Measurements from ENCODE around the gene CSGALNACT2.
A peak's percentile ranks its signal among the peaks of the same experiment; 100 is the strongest.
"Not testable (repeated sequence)": the region's sequence is repeated elsewhere in the genome, so short reads cannot be mapped to it uniquely, and the experiment has no call there.

CSGALNACT2 gene

DNA sequence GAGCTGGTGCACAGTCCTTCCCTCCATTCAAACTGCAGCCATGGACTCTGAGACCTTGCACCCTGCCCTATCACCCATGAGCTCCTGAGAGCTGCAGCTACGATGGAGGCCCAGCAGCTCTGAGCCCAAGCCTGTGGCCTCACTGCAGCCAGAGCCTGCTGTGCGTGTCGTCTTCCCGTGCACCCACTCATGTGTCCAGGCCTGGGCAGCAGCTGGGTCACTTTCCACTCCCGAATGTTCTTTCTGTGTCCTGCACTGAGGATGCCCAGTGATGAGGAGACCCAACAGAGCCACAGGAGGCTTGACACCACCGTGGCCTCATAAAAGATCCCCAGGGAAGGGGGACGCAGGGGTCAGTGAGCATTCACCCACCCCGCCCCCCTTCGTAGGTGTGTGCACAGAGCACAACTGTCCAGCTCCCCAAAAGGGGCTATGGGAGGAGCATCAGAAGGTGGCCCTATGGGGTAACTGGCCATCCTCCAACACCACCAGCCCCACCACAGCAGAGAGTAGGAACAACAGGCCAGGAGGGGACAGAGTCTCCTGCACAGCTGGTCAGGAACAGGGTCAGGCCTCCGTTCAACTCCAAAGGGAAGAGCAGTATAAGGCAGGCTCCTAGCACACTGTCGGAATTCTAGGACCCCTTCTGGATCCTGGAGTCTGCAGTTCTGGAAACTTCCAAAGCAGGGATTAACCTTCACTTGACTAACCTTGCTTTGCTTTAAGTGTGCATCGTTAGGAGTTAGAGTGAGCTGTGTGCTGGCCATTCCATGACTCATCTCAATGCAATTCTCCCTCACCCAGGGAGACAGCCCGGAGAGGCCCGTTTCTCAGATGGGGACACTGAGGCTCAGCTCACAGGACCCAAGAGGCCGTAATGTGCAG lies 76.1 kb downstream of the CSGALNACT2 start:
- Mint-ChIP-seq H3K4me3 (no peak overlapping the region), H3K27me3 (peaks cover 9% of the 10 kb centered on the region), H3K27ac (no peak overlapping the region), H3K9me3 (no peaks in the 10 kb centered on the region), H3K4me1 (peaks cover 10% of the 10 kb centered on the region)
- ATAC-seq, result no peak
- no peak for DNase-seq

DNA sequence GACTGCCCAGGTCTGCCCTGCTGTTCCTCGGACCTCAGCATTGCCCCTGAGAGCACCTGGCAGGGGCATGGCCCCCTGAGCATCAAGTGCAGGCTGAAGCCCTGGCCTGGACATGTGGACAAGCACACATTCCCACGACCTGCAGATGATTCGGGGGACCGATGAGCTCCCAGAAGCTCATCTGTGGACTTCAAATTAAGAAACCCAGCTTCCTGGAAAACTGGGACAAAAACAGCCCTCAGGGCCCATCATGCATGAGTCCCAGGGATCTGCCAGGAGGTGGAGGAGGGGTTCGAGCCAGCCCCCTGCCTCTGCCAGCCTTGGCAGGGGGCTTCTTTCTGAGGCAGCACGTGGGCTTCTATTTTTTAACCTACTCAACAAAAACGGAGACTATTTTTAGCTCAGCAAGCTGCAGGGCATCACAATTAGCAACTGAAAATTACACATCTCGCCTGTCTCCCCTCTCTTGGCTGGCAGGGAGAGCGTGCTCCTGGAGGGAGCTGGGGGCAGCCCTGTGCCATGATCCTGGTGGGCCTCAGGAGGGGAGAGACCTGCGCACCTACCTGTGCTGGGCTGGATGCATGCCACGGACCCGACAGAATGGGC lies 76.8 kb downstream of the CSGALNACT2 start:
- DNase-seq (no peak), ATAC-seq (no peak)
- H3K4me1 Mint-ChIP-seq, result peaks cover 10% of the 10 kb centered on the region
- no peaks in the 10 kb centered on the region for H3K9me3 Mint-ChIP-seq
- H3K4me3 Mint-ChIP-seq, result no peak overlapping the region
- peaks cover 9% of the 10 kb centered on the region for H3K27me3 Mint-ChIP-seq
- H3K27ac Mint-ChIP-seq, result no peak overlapping the region

DNA sequence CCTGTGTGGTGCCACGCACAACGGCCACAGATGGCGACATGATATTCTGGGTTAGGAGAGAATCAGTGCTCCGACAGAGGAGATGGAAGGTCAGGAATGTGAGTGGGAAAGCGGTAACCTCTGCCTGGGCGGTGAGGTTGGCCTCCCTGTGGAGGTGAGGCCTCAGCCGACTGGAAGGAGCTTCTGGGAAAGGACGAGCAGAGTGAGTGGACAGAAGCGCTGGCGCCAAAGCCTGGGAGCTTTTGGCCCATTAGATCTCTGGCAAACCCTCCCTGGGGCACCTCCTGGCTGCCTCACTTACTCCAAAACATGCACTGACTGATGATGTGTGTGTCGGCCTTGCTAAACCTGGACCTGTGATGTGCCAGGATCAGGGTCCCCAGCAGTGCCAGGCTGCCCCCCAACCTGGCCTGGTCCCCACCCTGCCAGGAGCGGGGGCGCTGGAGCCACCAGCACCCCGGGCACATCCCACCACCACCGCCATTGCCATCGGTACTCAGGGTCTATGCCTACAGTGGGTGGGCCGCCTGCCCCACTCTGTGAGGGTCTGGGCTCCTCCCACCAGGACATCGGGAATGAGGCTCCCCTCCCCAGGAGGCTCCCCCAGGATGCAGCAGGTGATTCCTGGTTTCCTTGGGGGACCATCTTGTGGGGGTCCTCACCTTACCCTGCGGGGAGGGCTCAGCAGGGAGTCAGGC lies 77.7 kb downstream of the CSGALNACT2 start:
- Mint-ChIP-seq H3K9me3 (no peaks in the 10 kb centered on the region), H3K27me3 (peaks cover 9% of the 10 kb centered on the region), H3K4me3 (no peak overlapping the region), H3K27ac (no peak overlapping the region), H3K4me1 (peaks cover 9% of the 10 kb centered on the region)
- ATAC-seq (no peak), DNase-seq (no peak)

DNA sequence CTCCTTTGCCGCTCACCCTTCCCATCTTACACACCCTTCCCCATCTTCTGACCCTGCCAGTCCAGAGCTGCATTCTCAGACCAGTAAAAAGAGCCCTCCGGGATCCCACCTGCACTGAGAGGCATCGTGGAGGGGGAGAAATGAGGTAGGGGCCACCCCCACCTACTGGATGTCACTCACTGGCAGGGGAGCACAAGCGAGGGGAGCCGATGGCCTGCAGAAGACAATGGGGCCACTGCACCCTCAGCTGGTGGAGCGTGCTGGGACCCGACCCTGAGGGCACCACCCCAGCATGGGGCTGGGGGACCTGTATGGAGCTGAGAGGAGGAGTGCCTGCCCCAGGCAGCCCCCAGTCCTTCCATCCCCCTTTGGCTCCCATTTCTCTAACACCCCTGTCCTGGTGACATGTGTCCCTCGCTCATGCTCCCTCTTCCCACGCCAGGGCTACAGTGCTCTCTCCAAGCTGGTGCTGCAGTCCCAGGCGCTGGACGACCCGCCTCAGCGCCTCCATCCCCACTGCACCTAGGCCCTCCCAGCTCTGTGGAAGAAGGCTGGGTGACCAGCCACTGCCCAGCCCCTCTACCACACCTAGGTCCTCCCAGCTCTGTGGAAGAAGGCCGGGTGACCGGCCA lies 78.8 kb downstream of the CSGALNACT2 start:
- H3K27me3 Mint-ChIP-seq, result peaks cover 9% of the 10 kb centered on the region
- H3K27ac Mint-ChIP-seq, result peak overlapping the region in 1 of 2 donors; percentile 44
- ATAC-seq (peak; percentile 12), DNase-seq (no peak)
- no peak overlapping the region for H3K4me3 Mint-ChIP-seq
- H3K9me3 Mint-ChIP-seq, result no peaks in the 10 kb centered on the region
- H3K4me1 Mint-ChIP-seq, result peaks cover 11% of the 10 kb centered on the region

DNA sequence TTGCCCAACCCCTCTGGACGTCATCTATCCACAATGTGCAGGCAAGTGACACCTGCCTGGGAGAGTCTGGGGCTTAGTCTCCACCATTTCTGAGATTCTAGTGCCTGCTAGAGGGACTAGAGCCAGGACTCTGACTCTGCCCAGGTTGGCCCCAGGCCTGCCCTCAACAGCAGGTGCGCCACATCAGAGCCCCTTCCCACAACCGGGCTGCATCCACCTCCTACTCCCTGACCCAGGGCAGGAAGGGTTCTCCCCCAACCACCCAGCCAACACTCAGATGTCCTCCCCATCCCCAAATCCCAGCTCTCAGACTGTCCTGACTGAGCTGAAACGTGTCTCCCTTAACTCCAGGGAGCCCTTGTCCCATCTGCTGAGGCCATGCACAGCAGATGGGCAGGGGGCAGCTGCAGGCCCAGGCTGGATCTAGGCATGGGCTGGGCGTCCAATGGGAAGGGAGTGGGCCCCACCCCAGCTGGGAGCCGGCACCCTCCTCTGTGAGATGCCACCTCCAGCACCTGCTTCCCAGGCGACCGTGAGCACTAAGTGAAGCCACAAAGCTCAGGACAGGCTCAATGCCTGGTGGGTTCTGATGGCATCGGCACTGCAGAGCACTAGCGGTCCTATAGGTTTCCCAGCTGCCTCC lies 79.4 kb downstream of the CSGALNACT2 start:
- peak overlapping the region; percentile 44 to 67 for H3K27ac Mint-ChIP-seq
- H3K27me3 Mint-ChIP-seq, result peaks cover 9% of the 10 kb centered on the region
- DNase-seq, result no peak
- no peak overlapping the region for H3K4me3 Mint-ChIP-seq
- ATAC-seq, result no peak
- peaks cover 11% of the 10 kb centered on the region for H3K4me1 Mint-ChIP-seq
- H3K9me3 Mint-ChIP-seq, result no peaks in the 10 kb centered on the region

GRCh38 chr10:43218206-43218950 lies 80.1 kb downstream of the CSGALNACT2 start:
- no peak for ATAC-seq
- no peaks in the 10 kb centered on the region for H3K9me3 Mint-ChIP-seq

GRCh38 chr10:43218951-43219837 lies 80.9 kb downstream of the CSGALNACT2 start:
- H3K4me3 Mint-ChIP-seq, result no peak overlapping the region
- peaks cover 9% of the 10 kb centered on the region for H3K27me3 Mint-ChIP-seq
- H3K4me1 Mint-ChIP-seq, result peaks cover 11% of the 10 kb centered on the region
- H3K9me3 Mint-ChIP-seq, result no peaks in the 10 kb centered on the region
- ATAC-seq, result no peak
- H3K27ac Mint-ChIP-seq, result peak overlapping the region in 1 of 2 donors; percentile 76
- no peak for DNase-seq

More at GRCh38 chr10:43218206-43218950, 80.1 kb downstream of the CSGALNACT2 start:
- H3K4me1 Mint-ChIP-seq, result peaks cover 11% of the 10 kb centered on the region
- no peak overlapping the region for H3K4me3 Mint-ChIP-seq
- peak overlapping the region in 1 of 2 donors; percentile 76 for H3K27ac Mint-ChIP-seq
- DNase-seq, result no peak
- peaks cover 9% of the 10 kb centered on the region for H3K27me3 Mint-ChIP-seq

DNA sequence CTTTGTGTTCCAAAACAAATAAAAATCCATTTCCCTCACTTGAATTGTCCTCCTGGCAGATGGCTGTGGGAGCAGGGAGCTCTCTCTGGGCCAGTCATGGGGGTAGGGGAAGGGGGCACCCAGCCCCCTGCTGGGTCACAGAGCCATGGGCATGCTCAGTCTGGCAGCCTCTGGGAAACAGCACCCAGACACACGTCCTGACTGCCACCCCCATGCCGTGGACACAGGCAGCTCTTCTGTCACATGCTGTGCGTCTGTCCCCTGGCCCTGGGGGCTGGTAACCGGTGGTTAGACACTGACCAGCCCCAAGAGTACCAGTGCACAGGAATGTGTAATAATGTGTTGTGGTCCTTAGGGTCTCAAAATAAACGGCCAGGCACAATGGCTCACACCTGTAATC lies 81.6 kb downstream of the CSGALNACT2 start:
- ATAC-seq, result no peak
- Mint-ChIP-seq H3K4me1 (peaks cover 13% of the 10 kb centered on the region), H3K9me3 (no peaks in the 10 kb centered on the region), H3K27me3 (peaks cover 12% of the 10 kb centered on the region), H3K4me3 (no peak overlapping the region), H3K27ac (no peak overlapping the region)
- DNase-seq, result no peak

GRCh38 chr10:43220251-43220650 lies 82.0 kb downstream of the CSGALNACT2 start:
- not testable (repeated sequence) for ATAC-seq, H3K9me3 Mint-ChIP-seq, H3K27ac Mint-ChIP-seq, H3K4me3 Mint-ChIP-seq
- Mint-ChIP-seq H3K27me3 (peaks cover 14% of the 10 kb centered on the region), H3K4me1 (peaks cover 17% of the 10 kb centered on the region)
- DNase-seq, result peak in 1 of 2 donors; percentile 5

GRCh38 chr10:43220657-43221418 lies 82.6 kb downstream of the CSGALNACT2 start:
- peaks cover 23% of the 10 kb centered on the region for H3K4me1 Mint-ChIP-seq
- peaks cover 14% of the 10 kb centered on the region for H3K27me3 Mint-ChIP-seq
- no peaks in the 10 kb centered on the region for H3K9me3 Mint-ChIP-seq
- H3K4me3 Mint-ChIP-seq, result no peak overlapping the region
- DNase-seq, result peak in 1 of 2 donors; percentile 15
- no peak overlapping the region for H3K27ac Mint-ChIP-seq
- no peak for ATAC-seq

DNA sequence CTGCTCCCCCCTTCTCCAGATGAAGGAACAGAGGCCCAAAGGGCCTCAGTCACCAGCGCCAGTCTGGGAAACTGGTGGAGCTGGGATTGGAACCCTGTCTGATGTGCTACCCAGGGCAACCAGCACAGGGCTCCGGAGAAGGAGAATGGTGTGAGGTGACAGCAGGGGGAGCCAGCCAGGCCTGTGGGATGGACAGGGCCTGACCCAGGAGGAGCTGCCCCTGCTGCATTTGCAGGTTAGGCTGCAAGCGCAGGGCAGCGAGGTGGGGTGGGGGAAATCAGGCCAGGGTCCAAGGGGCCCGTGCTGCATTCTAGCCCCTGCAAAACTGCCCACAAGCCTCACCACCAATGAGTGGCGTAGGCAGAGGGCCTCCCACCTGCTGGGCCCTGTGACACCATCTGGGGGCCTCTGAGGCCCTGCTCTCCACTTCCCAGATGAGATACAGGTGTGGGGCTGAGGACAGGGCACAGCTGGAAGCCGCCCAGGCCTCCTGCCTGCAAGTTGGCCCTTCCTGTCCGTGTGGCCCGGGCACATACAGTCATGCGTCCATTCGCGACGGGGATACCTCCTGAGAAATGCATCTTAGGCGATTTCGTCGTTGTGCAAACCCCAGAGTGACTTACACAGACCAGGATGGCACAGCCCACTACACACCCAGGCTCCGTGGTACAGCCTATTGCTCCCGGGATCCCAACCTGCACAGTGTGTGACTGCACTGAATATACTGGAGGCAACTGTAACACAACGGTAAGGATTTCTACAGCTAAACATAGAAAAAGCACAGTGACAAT lies 83.4 kb downstream of the CSGALNACT2 start:
- ATAC-seq (no peak), DNase-seq (no peak)
- H3K27ac Mint-ChIP-seq, result no peak overlapping the region
- H3K9me3 Mint-ChIP-seq, result no peaks in the 10 kb centered on the region
- peaks cover 31% of the 10 kb centered on the region for H3K4me1 Mint-ChIP-seq
- H3K4me3 Mint-ChIP-seq, result no peak overlapping the region
- peaks cover 14% of the 10 kb centered on the region for H3K27me3 Mint-ChIP-seq

- H3K9me3 Mint-ChIP-seq, result no peaks in the 10 kb centered on the region
- H3K27me3 Mint-ChIP-seq, result peaks cover 13% of the 10 kb centered on the region
- peak in 1 of 2 donors; percentile 4 for DNase-seq
- no peak overlapping the region for H3K27ac Mint-ChIP-seq
- no peak for ATAC-seq
- peaks cover 36% of the 10 kb centered on the region for H3K4me1 Mint-ChIP-seq
- H3K4me3 Mint-ChIP-seq, result no peak overlapping the region
Measured at GRCh38 chr10:43222210-43222720, 84.0 kb downstream of the CSGALNACT2 start.

All from stimulated activated naive CD8-positive, alpha-beta T cell treated with anti-CD3 and anti-CD28 coated beads, Interleukin-15, amount 100 ng/mL, for 72 hours (primary cell).